Kidney (tissue), 22 donors: ENCODE data around the gene COL23A1. TPM values are rescaled to one million over a fixed set of nuclear protein-coding genes. Genes with fewer than 3 reads are reported as not detected.

Source experiments
- DNase-seq, 5 donors: peaks; one replicate each; pipeline ENCODE4 v3.0.0-alpha.2; 2013 to 2020
- FAIRE-seq: peaks from 2 replicates; lab custom pipeline; 2012; peaks lifted over from hg19 to GRCh38; lab: Jason Lieb, UNC
- H3K27ac ChIP-seq, 2 donors: one replicate each; pipeline ENCODE4 v1.7.0; 2013; ENCODE audit warnings: low read depth in 2 of 2, low read length in 2 of 2, inconsistent platforms in 1 of 2
- H3K27me3 ChIP-seq: one replicate; pipeline ENCODE4 v1.7.1; 2013; ENCODE audit warnings: low read length, inconsistent platforms; ENCODE audit not compliant: control insufficient read depth, insufficient read depth
- H3K36me3 ChIP-seq, 3 donors: one replicate each; pipeline versions ENCODE4 v1.7.0 to v1.7.1; 2013; ENCODE audit warnings: low read length in 3 of 3, control low read depth in 1 of 3, inconsistent platforms in 1 of 3; ENCODE audit not compliant: insufficient read depth in 3 of 3, control insufficient read depth in 2 of 3
- H3K4me1 ChIP-seq, 3 donors: one replicate each; pipeline versions ENCODE4 v1.7.0 to v1.7.1; 2013; ENCODE audit warnings: low read length in 3 of 3, inconsistent platforms in 1 of 3, low read depth in 1 of 3; ENCODE audit not compliant: control insufficient read depth in 2 of 3, insufficient read depth in 2 of 3
- H3K4me3 ChIP-seq, 3 donors: one replicate each; pipeline versions ENCODE4 v1.7.0 to v1.8.1; 2013; ENCODE audit warnings: low read length in 3 of 3, control low read depth in 1 of 3, inconsistent platforms in 1 of 3
- H3K9ac ChIP-seq, 3 donors: one replicate each; pipeline versions ENCODE4 v1.7.0 to v1.7.1; 2013; ENCODE audit warnings: low read length in 3 of 3, control low read depth in 1 of 3, inconsistent platforms in 1 of 3
- H3K9me3 ChIP-seq, 3 donors: one replicate each; pipeline versions ENCODE4 v1.7.0 to v1.7.1; 2013; ENCODE audit warnings: low read length in 3 of 3, control low read depth in 1 of 3, inconsistent platforms in 1 of 3; ENCODE audit not compliant: control insufficient read depth in 2 of 3, insufficient read depth in 1 of 3
- intact Hi-C: fragments of 100-400 bp; cut with DNase I; formaldehyde crosslinking; loops from one replicate; pipeline ENCODE4 v1.11.1; 2022
- long read RNA-seq, 10 donors: library from polyadenylated mRNA in 1 of 10; unstranded in 1 of 10; transcript quantifications; one replicate each; pipeline ENCODE4 v2.0.0 and lab custom pipeline, GENCODE V29; 2021 to 2026
- polyA plus RNA-seq: library from polyadenylated mRNA; stranded (reverse); fragments of 350-450 nt; fragmentation: Illumina TruSeq; extraction: RNeasy Lipid Tissue Mini Kit (QIAGEN cat#74804); gene quantifications from one replicate; pipeline ENCODE4 v1.2.3, GENCODE V29; 2014; ENCODE audit warnings: low read depth, low replicate concordance; ENCODE audit not compliant: insufficient read depth
- total RNA-seq: library from RNA; stranded (reverse); fragmentation: NEBNext Ultra II Directional; extraction: Animal tissue kit (Norgen Biotek cat#: 25700); gene quantifications from one replicate; pipeline ENCODE4 v1.2.1, GENCODE V29; 2021
- TF ChIP-seq, protein P1 (sequence below): IDR thresholded peaks from 3 replicates; pipeline ENCODE4 v1.5.1; 2012; ENCODE audit warnings: mild to moderate bottlenecking, moderate library complexity, borderline replicate concordance; ENCODE audit not compliant: insufficient read depth; ENCODE audit errors: extremely low read depth
- donor health status: control.
- donor health status: control.
- donor health status: control.
- donor health status: control.
- donor health status: control.
- donor health status: DM: yes; HTN: yes; CAD: no.
- donor health status: Normal renal cell carcinoma (clear cell type).

The COL23A1 gene
- 8.7 TPM for total RNA-seq
- 4.1 TPM for polyA plus RNA-seq
- long read RNA-seq, donor 1, result 0 reads
- long read RNA-seq, donor 2, result 0 reads
- long read RNA-seq, donor 3, result 0 reads
- long read RNA-seq, donor 4, result 0 reads
- long read RNA-seq, donor 5, result 0 reads
- long read RNA-seq, donor 6, result 0 reads
- long read RNA-seq, donor 7, partial matches to known transcripts, result 0 of 13 reads
- long read RNA-seq, donor 7, other reads (novel, unspliced or antisense), result 13 of 13 reads
- long read RNA-seq, donor 8, result 0 reads
- long read RNA-seq, donor 9, result 0 reads
- long read RNA-seq, donor 10, result 0 reads

DNA sequence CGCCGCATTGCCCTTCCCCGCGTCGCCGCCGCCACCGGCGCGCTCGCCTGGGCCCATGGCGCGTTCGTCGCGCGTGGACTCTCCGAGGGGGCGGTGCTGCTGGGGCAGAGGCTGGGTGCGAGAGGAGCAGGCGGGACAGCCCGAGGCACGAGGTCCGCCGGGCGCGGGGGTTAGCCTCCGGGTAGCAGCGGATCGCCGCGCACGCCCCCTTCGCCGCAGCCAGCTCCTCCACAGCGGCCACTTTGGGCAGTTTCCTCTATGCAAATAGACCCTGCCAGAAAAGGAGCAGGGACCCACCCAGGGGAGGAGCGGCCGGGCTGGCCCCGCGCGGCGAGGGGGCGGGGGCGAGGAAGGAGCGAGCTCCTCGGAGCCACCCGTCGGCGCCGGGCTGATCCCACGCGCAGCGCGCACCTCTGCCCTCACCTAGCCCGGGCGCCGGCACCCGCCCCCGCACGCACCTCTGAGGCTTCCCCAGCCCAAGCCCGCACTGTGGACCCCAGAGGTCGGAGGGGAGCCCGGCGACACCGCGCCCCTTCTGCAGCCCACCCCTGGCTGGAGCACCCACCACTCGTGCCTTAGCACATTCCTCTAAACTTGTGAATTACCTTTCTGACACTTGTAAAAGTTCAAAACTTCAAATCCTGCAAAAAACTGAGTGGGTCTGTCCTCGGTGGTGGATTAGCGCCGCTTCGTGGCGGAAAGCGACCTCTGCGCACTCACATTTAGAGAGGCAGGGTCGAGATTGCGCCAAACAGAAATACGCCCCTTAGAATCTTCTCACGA is at the start of gene COL23A1:
Gene COL23A1 (minus strand): TSS at position 253 of the 783 bp plus-strand sequence.
- H3K9me3 ChIP-seq, result peaks cover 0 to 8% (median 4%) of the 10 kb centered on the region in 3 donors
- no peak for FAIRE-seq
- peaks cover 4% of the 10 kb centered on the region for H3K27me3 ChIP-seq
- DNase-seq, result peak; percentile 82 to 92 (median 85)
- TF ChIP-seq, protein P1, sequence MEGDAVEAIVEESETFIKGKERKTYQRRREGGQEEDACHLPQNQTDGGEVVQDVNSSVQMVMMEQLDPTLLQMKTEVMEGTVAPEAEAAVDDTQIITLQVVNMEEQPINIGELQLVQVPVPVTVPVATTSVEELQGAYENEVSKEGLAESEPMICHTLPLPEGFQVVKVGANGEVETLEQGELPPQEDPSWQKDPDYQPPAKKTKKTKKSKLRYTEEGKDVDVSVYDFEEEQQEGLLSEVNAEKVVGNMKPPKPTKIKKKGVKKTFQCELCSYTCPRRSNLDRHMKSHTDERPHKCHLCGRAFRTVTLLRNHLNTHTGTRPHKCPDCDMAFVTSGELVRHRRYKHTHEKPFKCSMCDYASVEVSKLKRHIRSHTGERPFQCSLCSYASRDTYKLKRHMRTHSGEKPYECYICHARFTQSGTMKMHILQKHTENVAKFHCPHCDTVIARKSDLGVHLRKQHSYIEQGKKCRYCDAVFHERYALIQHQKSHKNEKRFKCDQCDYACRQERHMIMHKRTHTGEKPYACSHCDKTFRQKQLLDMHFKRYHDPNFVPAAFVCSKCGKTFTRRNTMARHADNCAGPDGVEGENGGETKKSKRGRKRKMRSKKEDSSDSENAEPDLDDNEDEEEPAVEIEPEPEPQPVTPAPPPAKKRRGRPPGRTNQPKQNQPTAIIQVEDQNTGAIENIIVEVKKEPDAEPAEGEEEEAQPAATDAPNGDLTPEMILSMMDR, result peak; percentile 80
- H3K36me3 ChIP-seq, result no peaks in the 10 kb centered on the region
- intact Hi-C loops, result loop anchor here (10.0 kb wide), 1 partner anchor 316 kb away; no protein-coding TSS in a partner anchor
- no peak within 1 kb of the TSS for H3K27ac ChIP-seq
- H3K9ac ChIP-seq, result no peak within 1 kb of the TSS
- H3K4me3 ChIP-seq, result peak within 1 kb of the TSS; percentile 6 to 27 (median 26)
- peaks cover 0 to 4% (median 4%) of the 10 kb centered on the region in 3 donors for H3K4me1 ChIP-seq

DNA sequence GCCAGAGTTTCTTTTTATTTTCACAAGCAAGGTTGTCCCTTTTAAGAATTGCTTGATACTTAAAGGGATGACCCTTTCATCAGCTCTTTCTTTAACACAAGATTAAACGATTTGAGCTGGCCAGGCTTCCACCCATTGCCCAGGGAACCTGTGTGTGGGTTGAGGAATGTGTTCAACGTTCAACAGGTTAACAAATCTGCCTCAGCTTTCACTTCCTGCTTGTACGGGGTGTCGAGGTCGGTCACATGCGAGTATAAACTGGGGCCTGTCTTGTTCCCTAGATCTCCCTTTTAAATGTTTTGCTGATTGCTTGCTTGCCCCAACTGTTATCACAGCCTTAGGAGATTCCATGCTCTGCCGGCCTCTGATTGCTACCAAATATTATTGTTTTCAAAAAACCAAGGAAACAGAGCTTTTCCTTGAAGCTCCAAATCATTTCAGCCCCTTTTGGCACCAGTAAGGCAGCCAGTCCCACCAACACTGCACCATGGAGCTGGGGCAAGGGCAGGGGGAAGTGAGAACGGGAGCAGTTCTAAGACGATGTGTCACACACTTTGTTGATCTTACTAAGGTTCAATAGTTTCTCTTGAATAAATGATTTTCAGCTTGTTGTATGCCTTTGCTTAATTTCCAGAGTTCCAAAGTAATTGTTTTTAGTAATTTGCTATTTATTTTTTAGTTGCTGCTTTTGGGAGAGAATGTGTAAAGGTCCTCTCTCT is 47.3 kb upstream of the COL23A1 start:
- Histone ChIP-seq H3K4me1 (no peaks in the 10 kb centered on the region), H3K27ac (no peak overlapping the region), H3K36me3 (no peaks in the 10 kb centered on the region), H3K9me3 (peaks cover 0 to 7% (median 0%) of the 10 kb centered on the region in 3 donors), H3K9ac (no peak overlapping the region), H3K27me3 (no peaks in the 10 kb centered on the region), H3K4me3 (no peak overlapping the region)
- intact Hi-C loops, result no loop called here
- DNase-seq (no peak), FAIRE-seq (no peak)
- TF ChIP-seq, protein P1, result no peak

DNA sequence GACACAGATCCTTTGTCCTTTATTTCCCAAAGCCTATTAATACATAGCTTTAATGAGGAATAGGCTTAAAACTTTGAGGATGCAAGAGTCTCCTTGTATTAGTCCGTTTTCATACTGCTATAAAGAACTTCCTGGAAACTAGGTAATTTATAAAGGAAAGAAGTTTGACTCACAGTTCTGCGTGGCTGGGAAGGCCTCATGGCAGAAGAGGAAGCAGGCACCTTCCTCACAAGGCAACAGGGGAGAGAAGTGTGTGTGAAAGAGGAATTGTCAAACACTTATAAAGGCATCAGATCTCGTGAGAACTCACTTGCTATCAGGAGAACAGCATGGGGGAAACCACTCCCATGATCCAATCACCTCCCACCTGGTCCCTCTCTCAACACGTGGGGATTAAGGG is 42.1 kb upstream of the COL23A1 start:
- intact Hi-C loops, result no loop called here
- Histone ChIP-seq H3K27me3 (no peaks in the 10 kb centered on the region), H3K4me3 (no peak overlapping the region), H3K4me1 (no peaks in the 10 kb centered on the region), H3K9ac (no peak overlapping the region), H3K27ac (no peak overlapping the region), H3K36me3 (no peaks in the 10 kb centered on the region), H3K9me3 (no peaks in the 10 kb centered on the region)
- DNase-seq, result no peak
- FAIRE-seq, result no peak
- TF ChIP-seq, protein P1, result no peak
